HG02798 (cell line): Measurements from ENCODE around the gene LIG3.
A peak's percentile ranks its signal among the peaks of the same experiment; 100 is the strongest.
"Not testable (repeated sequence)": the region's sequence is repeated elsewhere in the genome, so short reads cannot be mapped to it uniquely, and the experiment has no call there.

ENCODE experiments used
- ATAC-seq: cut with Tn5 transposase; IDR thresholded peaks from one replicate; pipeline ENCODE4 v1.9.1; 2021; ENCODE audit warnings: mild to moderate bottlenecking; ENCODE audit not compliant: unreplicated experiment, poor library complexity

LIG3 gene

GRCh38 chr17:35030780-35031179 is 50.5 kb downstream of the LIG3 start:
- ATAC-seq, result no peak

GRCh38 chr17:35038453-35038852 is 58.1 kb downstream of the LIG3 start:
- ATAC-seq, result no peak

DNA sequence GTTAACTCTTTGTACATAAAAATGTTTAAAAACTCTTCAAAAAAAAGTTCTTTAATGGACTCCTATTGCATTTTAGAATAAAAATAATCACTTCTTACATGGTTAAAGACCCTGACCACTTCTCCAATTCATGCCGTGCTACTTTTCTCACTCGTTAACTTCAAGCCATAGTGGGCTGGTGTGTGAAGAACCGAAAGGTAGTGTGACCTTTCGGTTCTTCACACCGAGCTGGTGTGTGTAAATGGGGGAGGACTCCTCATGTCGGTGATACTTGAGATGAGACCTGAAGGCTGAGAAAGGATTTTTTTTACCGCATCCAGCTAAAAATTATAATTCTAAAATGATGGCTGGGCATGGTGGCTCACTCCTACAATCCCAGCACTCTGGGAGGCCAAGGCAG is 61.1 kb downstream of the LIG3 start:
- ATAC-seq, result peak; percentile 58

- ATAC-seq, result no peak
Measured at GRCh38 chr17:35044181-35044580, 63.9 kb downstream of the LIG3 start.

DNA sequence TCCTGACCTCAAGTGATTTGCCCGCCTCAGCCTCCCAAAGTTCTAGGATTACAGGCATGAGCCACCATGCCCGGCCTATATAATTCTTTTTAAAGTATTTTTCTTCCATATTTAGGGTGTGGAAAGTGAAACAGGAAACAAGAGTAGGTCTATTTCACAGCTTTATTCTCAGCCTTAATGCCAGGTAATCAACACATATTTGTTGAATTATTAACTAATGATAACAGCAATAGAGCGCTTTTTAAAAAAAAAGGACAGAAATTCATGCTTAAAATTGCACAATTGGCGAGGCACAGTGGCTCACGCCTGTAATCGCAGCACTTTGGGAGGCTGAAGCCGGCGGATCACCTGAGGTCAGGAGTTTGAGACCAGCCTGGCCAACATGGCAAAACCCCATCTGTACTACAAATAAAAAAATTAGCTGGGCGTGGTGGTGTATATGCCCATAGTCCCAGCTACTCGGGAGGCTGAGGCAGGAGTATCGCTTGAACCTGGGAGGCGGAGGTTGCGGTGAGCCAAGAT is 65.2 kb downstream of the LIG3 start:
- not testable (repeated sequence) for ATAC-seq

- no peak for ATAC-seq
Measured at GRCh38 chr17:35046245-35046644, 65.9 kb downstream of the LIG3 start.

- ATAC-seq, result peak; percentile 60
Measured at GRCh38 chr17:35046740-35047283, 66.5 kb downstream of the LIG3 start.

DNA sequence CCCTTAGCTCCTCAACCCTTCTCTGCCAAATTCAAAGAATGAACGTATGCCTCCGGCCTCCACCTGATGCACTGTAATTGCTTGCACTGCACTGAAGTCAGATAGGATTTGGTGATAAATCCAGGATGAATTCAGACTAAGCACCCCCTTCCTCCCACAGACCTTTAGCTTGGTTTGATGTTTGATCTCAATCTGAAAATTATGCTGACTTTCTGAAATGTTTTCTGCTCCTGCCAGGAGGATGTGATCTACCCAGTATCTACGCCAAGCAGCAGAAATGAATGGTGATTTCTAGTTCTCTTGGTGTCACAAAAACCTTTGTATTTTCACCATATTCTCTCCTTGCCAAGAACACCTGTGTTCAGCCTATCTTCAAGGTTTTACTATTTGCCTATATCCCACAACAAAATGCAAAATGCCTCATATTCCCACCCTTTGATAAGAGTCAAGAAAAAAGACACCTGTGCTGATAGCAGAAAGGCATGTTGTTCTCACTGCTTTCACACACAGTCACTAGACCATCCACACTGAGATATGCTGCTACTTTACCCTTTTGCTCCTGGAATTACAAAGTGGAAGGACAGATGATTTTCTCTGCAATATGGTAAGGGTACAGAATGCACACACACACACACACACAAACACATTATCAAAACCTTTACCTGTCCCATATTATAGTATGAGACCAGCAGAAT is 68.5 kb downstream of the LIG3 start:
- ATAC-seq, result no peak

DNA sequence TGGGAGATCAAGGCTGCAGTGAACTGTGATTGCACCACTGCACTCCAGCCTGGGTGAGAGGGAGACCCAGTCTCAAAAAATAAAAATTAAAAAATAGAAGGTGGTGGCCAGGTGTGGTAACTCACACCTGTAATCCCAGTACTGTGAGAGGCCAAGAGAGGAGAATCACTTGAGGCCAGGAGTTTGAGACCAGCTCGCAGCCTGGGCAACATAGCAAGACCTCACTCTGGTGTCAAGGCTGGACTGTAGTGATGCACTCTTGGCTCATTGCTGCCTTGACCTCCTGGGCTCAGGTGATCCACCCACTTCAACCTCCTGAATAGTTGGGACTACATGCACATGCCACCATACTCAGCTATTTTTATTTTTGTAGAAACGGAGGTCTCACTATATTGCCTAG is 69.9 kb downstream of the LIG3 start:
- ATAC-seq, result no peak

DNA sequence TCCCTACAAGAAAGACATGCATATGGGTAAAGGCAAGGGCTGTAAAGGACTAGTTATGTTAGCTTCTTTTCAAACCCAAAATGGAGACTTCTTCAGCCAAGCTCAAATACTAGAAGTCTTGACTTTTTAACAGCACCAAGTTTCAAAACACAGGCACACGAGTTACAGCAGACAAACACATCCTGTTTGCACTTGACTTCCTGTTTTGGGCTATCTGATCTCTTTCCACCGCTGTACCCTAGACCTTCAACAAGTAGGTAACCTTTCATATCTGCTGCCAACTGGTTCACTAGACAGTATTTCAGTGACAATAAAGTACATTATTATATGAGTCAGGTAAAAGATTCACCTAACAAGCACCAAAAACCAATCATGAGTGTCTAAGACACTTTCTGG is 70.9 kb downstream of the LIG3 start:
- ATAC-seq, result peak; percentile 47

DNA sequence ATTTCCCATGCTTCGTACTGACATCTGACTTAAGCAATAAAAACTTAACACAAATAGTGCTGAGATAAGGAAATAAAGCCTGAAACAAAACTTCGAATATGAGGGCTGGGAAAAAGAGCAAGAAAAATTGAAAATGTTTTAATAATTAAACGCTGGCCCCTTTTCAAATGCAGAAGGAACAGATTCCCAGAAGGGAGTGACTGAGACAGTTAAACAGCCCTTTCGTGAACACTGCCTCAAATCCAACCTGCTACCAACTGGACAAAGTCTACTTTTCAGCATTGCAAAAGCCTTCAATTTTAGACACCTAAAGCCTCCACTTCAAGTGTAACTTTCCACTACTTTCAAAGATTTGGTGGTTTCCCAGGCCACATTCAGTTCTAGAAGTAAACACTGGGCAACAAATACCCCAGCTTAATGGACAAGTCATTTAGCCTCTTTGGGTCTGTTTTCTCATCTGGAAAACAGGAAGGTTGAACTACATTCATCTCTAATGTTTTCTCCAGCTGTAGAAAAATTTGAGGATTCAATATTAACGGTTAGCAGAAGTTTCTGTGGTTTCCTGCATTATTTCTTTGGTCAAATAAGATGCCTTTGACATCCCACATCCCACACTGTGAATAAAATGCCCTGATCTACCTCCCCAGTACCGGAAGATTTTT is 71.4 kb downstream of the LIG3 start:
- ATAC-seq, result peak; percentile 33

GRCh38 chr17:35052241-35052610 is 71.9 kb downstream of the LIG3 start:
- ATAC-seq, result no peak

DNA sequence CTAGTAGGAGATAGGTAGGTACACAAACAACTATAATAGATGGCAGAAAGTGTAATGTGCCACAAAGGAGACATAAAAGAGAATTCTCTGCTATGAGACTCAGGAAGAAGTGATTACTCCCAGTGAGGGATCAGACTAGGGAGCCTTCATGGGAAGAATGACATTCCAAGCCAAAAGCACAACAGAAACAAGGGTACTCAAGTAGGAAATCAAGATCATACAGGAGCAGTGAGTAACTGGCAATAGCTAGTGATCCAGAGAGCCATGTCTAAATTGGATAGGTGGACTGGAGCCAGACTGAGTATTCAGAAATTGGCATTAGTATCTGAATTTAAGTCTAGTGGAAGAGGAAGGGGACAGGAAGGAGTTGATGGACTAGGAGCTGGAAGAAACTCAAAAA is 72.5 kb downstream of the LIG3 start:
- ATAC-seq, result no peak

DNA sequence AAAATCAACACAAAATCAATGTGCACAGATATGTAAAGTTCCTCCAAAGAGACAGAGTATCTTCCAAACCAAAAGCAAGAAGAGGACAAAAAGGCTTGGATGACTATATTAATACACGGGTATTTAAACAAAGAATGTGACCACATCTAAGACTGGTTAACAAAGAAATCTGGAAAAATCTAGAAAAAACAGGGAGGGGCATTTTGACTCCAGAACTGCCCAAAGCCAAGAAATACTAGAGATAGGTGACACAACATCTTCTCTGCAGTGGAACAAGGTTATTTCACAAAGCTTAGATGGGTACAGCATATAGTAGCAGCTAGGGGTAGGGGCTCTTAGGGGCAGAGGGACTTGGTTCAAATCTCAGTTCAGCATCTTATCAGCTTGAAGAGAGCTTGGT is 72.9 kb downstream of the LIG3 start:
- ATAC-seq, result no peak

- no peak for ATAC-seq
Measured at GRCh38 chr17:35056013-35056412, 75.7 kb downstream of the LIG3 start.

DNA sequence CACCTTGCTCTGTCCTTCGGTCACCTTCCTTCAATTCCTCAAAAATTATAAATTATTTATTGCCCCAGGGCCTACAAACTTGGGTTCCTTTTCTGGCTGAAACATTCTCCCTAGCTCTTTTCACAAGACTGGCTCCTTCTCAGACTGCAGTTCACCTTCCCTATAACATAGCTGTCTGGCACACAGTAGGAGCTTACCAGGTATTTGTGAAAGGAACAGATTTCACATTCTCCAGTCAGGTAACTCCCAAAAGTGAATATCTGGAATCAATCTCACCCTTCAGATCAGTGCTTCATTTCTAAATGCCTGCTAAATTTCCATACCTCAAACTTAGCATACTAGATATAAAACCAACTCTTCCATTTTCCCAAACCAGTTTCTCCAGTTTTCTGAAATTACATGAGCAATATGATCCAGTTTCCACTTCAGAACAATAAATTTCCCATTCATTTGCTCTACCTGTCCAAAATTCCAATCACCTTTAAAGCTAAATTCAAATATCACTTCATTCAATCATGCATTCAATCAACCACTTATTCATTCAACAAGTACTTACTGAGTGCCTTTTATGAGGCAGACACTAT is 77.1 kb downstream of the LIG3 start:
- ATAC-seq, result no peak
